Measurements from ENCODE around the gene SECTM1. TPM values are rescaled to one million over a fixed set of nuclear protein-coding genes. Genes with fewer than 3 reads are reported as not detected.

SECTM1 gene
- total and polyA plus RNA-seq, 7 donors: 0.70 to 2.3 (median 1.2) TPM

DNA sequence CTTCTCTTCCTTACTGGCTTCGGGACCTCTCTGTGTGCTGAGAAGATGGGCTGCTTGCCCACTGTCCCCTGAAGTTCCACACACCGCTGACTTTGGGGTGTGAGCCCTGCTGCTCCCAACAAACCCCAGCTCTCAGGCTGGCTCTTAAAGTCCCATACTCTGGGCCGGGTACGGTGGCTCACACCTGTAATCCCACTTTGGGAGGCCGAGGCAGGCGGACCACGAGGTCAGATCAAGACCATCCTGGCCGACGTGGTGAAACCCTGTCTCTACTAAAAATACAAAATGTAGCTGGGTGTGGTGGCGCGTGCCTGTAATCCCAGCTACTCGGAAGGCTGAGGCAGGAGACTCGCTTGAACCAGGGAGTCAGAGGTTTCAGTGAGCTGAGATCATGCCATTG lies 33.3 kb downstream of the SECTM1 start:
- H3K27me3 ChIP-seq (ENCODE audit: insufficient read depth in 3 of 3, low read length in 2 of 3): no peaks in the 10 kb centered on the region
- intact Hi-C loops (cut with DNase I): loop anchor here in 1 of 2 donors (1.0 to 10.0 kb wide), 3 partner anchors 49 to 265 kb away; partner anchors contain the start of genes DCXR and RAC3

DNA sequence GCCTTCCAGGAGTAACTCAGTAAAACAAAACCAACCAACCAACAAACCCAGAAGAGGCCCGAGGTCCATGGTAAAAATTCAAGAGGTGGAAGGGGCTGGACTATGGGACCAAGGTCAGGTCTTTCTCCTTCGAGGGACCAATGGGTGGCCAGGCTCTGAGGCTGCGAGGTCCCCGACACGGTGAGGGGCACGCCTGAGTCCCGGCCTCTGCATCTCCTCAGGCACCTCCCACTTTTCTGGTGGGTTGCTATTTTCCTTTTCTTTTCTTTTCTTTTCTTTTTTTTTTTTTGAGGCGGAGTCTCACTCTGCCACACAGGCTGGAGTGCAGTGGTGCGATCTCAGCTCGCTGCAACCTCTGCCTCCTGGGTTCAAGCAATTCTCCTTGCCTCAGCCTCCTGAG lies 34.1 kb downstream of the SECTM1 start:
- DNase-seq: no peak
- no peaks in the 10 kb centered on the region for H3K27me3 ChIP-seq (ENCODE audit: insufficient read depth in 3 of 3, low read length in 2 of 3)
- intact Hi-C loops (cut with DNase I): no loop called here
- 89 to 94% (median 90%) methylated on average over 9 to 10 of the region's 10 CpGs for WGBS, 3 donors
- TF ChIP-seq, protein P1, sequence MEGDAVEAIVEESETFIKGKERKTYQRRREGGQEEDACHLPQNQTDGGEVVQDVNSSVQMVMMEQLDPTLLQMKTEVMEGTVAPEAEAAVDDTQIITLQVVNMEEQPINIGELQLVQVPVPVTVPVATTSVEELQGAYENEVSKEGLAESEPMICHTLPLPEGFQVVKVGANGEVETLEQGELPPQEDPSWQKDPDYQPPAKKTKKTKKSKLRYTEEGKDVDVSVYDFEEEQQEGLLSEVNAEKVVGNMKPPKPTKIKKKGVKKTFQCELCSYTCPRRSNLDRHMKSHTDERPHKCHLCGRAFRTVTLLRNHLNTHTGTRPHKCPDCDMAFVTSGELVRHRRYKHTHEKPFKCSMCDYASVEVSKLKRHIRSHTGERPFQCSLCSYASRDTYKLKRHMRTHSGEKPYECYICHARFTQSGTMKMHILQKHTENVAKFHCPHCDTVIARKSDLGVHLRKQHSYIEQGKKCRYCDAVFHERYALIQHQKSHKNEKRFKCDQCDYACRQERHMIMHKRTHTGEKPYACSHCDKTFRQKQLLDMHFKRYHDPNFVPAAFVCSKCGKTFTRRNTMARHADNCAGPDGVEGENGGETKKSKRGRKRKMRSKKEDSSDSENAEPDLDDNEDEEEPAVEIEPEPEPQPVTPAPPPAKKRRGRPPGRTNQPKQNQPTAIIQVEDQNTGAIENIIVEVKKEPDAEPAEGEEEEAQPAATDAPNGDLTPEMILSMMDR (IDR thresholded peaks at IDR 0.05): no peak
- peaks cover 26% of the 10 kb centered on the region for H3K4me1 ChIP-seq
- H3K27ac ChIP-seq: no peak overlapping the region
- no peaks in the 10 kb centered on the region for H3K36me3 ChIP-seq (ENCODE audit: insufficient read depth in 1 of 2, low read depth in 1 of 2)
- no peaks in the 10 kb centered on the region for H3K9me3 ChIP-seq
- no peak overlapping the region for H3K4me3 ChIP-seq
- no peak for ATAC-seq

More for the DNA sequence above, 33.3 kb downstream of the SECTM1 start:
- DNase-seq (no peak), ATAC-seq (no peak)
- TF ChIP-seq, protein P1 (IDR thresholded peaks at IDR 0.05): no peak
- H3K4me3 ChIP-seq: no peak overlapping the region
- H3K4me1 ChIP-seq: peaks cover 23% of the 10 kb centered on the region
- no peaks in the 10 kb centered on the region for H3K9me3 ChIP-seq
- no peak overlapping the region for H3K27ac ChIP-seq
- WGBS, 3 donors: 92 to 93% (median 93%) methylated on average over 13 of the region's 13 CpGs
- H3K36me3 ChIP-seq (ENCODE audit: insufficient read depth in 1 of 2, low read depth in 1 of 2): no peaks in the 10 kb centered on the region

- Histone ChIP-seq H3K36me3 (ENCODE audit: insufficient read depth in 1 of 2, low read depth in 1 of 2) (no peaks in the 10 kb centered on the region), H3K27ac (peak overlapping the region; percentile 93), H3K4me3 (peak overlapping the region; percentile 67), H3K4me1 (peaks cover 33% of the 10 kb centered on the region), H3K27me3 (ENCODE audit: insufficient read depth in 3 of 3, low read length in 2 of 3) (no peaks in the 10 kb centered on the region), H3K9me3 (no peaks in the 10 kb centered on the region)
- no peak for DNase-seq
- ATAC-seq: no peak
- 63 to 66% (median 64%) methylated on average over 27 of the region's 27 CpGs for WGBS, 3 donors
- TF ChIP-seq, protein P1 (IDR thresholded peaks at IDR 0.05): no peak
- intact Hi-C loops (cut with DNase I): no loop called here
These were observed 34.8 kb downstream of the SECTM1 start for GRCh38 chr17:82298538-82299421.

GRCh38 chr17:82297714-82298537 lies 35.6 kb downstream of the SECTM1 start:
- WGBS, 3 donors: 1 to 6% (median 2%) methylated on average over 32 to 36 of the region's 36 CpGs
- Histone ChIP-seq H3K9me3 (no peaks in the 10 kb centered on the region), H3K4me1 (peaks cover 36% of the 10 kb centered on the region), H3K4me3 (peak overlapping the region; percentile 67), H3K27ac (peak overlapping the region; percentile 93), H3K27me3 (ENCODE audit: insufficient read depth in 3 of 3, low read length in 2 of 3) (no peaks in the 10 kb centered on the region), H3K36me3 (ENCODE audit: insufficient read depth in 1 of 2, low read depth in 1 of 2) (no peaks in the 10 kb centered on the region)
- peak; percentile 91 to 94 for DNase-seq
- intact Hi-C loops (cut with DNase I): no loop called here
- TF ChIP-seq, protein P1 (IDR thresholded peaks at IDR 0.05): no peak
- peak; percentile 66 to 76 (median 73) for ATAC-seq

All from psoas muscle (tissue), 8 donors.